Vagina (tissue), 2 donors: ENCODE data around the gene EXD2.

Experiments
- POLR2AphosphoS5 ChIP-seq, 2 donors: sonication (generic); formaldehyde crosslinking; IDR thresholded peaks; one replicate each; pipeline ENCODE4 v1.9.0; 2017; ENCODE audit warnings: antibody characterized with exemption in 2 of 2, mild to moderate bottlenecking in 2 of 2, low read depth in 1 of 2; ENCODE audit not compliant: insufficient read depth in 1 of 2
- TF ChIP-seq, protein P1 (sequence below), 3 experiments: fragments of 450-650 bp in 2 of 3; fragments of 200-600 bp in 1 of 3; sonication (generic) in 1 of 3; IDR thresholded peaks; one replicate each; pipeline ENCODE4 v1.5.1; 2017 to 2019; ENCODE audit warnings: antibody characterized with exemption in 3 of 3, mild to moderate bottlenecking in 2 of 3, moderate library complexity in 2 of 3

GRCh38 chr14:69152181-69152901, 39.0 kb upstream of the EXD2 start:
- TF ChIP-seq, protein P1, sequence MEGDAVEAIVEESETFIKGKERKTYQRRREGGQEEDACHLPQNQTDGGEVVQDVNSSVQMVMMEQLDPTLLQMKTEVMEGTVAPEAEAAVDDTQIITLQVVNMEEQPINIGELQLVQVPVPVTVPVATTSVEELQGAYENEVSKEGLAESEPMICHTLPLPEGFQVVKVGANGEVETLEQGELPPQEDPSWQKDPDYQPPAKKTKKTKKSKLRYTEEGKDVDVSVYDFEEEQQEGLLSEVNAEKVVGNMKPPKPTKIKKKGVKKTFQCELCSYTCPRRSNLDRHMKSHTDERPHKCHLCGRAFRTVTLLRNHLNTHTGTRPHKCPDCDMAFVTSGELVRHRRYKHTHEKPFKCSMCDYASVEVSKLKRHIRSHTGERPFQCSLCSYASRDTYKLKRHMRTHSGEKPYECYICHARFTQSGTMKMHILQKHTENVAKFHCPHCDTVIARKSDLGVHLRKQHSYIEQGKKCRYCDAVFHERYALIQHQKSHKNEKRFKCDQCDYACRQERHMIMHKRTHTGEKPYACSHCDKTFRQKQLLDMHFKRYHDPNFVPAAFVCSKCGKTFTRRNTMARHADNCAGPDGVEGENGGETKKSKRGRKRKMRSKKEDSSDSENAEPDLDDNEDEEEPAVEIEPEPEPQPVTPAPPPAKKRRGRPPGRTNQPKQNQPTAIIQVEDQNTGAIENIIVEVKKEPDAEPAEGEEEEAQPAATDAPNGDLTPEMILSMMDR (IDR thresholded peaks at IDR 0.05) = no peak
- TF ChIP-seq POLR2AphosphoS5 (IDR thresholded peaks at IDR 0.05; ENCODE audit: insufficient read depth in 1 of 2, low read depth in 1 of 2) = no peak
